Stimulated activated CD8-positive, alpha-beta memory T cell treated with anti-CD3 and anti-CD28 coated beads, Interleukin-4, amount 100 ng/mL, for 1 hour (primary cell): ENCODE measurements around the gene C1orf35.

ENCODE experiments used
- DNase-seq, 2 donors: peaks; one replicate each; pipeline ENCODE4 v3.0.0-alpha.2; 2020; ENCODE audit warnings: low read depth in 2 of 2, low spot score in 1 of 2

C1orf35 gene

DNA sequence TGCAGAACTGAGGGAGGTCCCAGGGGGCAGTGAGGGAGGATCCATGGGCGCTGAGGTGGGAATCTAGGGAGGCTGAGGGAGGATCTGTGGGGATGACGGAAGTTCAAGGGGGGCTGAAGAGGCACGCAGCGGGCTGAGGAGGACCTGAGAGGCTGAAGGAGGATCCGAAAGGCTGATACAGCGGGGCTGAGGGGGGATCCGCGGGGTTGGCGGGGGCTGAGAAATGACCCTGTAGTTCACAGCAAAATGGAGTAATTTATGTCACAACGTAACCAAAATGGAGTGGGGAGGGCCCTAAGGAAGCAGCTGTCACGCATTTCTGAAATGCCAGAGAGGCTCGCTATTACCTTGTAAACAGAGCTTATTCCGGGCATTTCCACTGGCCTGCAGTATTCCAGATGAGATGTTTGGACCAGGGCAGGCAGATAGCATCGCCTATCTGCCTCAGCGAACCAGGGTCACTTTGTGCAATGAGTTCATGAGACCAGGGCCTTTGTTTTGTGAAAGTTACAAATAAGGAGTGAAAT, 6.9 kb upstream of the C1orf35 start:
- DNase-seq, result no peak

DNA sequence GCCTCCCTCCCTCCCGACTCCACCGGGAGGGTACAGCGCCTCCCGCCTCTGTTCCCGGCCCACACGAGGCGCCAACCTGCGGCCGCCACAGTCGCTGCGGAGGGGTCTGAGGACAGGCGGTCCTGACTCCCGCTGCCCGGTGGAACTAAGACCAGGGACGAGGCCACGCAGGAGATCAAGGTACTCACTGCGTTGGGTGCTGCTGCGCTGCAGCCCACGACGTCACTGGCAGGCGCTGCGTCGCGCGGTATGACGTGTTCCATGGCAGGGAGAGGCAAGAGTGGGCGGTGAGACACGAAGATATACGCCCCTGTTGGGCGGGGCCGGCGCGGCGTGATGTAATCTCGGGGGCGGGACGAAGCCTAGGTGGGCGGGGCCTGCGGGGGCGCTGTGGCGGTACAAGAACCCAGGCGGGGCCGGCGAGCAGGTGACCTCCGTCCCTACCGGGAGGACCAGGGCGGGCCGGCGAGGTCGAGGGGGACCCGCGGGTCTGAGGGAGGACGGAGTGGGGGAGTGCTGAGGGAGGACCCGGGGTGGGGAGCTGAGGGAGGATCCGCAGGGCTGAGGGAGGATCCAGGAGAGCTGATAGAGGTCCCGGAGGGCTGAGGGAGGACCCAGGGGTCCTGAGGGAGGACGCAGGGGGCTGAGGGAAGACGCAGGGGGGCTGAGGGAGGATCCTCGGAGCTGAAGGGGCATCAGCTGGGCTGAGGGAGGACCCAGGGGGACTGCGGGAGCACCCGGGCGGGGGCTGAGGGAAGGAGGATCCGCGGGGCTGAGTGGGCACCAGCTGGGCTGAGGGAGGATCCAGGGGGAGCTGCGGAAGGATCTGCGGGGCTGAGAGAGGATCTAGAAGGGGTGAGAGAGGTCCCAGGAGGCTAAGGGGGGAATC, 6.2 kb upstream of the C1orf35 start, which contains the start of gene MRPL55:
Gene MRPL55 (minus strand): TSS at position 227 of the 889 bp plus-strand sequence. CDS start 1,039 bp downstream, outside the sequence.
- DNase-seq, result peak; percentile 98 to 100

DNA sequence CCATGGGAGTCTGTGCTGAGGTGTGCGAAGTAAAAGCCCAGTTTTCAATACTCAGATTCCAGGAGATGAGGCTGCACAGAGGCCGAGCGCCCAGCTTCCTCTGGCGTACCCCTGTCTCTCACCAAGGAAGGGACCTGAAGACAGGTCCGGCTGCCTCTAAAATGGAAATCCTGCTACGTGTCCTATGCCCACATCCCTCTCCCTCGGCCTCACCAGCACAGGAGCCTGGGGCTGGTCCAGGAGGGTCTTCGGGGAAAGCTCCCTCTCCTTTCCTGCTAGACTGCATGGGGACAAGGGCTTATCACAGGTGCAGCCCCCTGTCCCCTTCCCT, 5.6 kb upstream of the C1orf35 start:
- DNase-seq, result no peak

DNA sequence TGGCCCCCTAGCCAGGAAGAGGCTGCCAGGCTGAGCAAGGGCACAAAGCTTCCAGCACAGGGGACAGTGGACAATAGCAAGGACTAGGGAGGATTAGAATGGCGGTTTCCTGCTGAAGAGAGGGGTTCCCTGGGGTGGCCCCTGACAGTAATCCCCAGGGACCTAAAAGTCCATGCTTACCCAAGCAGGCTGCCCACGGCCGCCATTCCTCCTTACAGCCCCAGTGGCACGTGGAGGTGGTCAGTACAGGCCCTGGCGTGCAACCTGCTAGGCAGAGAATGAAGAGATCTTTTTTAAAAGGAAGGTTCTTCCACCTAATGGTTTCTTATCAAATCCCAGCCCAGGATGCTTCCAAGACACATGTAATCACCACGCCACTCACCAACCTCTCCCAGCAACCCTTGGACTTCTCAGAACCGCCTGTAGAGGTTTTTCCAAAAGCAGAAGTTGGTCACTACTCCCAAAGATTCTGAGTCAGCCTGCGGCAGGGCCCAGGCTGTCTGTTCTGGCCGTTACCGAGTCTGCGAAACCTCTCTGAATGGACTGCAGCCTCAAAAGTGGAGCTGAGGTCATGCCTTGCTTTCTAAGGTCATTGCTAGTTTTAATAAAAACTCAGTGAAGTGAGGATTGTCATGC, 5.0 kb upstream of the C1orf35 start:
- DNase-seq, result no peak

DNA sequence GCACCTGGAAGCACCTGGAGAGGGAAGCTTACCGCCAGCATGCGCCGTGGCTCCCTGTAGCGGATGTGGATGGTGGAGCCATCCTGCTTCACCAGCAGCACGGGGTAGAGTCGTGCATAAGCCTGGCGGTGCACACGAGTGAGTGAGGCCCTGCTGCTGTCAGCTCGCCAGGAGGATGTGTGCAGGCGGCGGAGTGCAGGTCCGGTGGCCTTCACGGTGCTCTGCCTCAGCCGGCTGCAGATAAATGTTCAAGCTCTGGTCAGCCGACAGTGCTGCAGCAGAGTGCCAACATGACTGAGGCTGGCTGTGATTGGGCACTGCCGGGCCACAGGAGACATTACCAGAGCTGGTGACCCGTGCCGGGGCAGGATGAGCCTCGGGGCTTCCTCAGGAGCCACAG, 4.5 kb upstream of the C1orf35 start:
- no peak for DNase-seq

DNA sequence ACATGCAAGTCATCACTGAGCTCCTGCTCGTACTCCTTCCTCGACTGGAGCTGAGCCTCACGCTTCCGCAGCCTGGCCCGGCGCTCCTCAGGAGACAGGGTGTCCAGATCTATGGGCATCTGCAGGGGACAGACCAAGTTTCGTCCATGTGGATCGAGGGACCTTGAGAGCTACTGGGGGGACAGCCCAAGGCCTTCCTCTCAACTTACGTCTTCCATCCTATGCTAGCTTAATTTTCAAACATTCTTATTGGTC, 3.6 kb upstream of the C1orf35 start:
- no peak for DNase-seq

DNA sequence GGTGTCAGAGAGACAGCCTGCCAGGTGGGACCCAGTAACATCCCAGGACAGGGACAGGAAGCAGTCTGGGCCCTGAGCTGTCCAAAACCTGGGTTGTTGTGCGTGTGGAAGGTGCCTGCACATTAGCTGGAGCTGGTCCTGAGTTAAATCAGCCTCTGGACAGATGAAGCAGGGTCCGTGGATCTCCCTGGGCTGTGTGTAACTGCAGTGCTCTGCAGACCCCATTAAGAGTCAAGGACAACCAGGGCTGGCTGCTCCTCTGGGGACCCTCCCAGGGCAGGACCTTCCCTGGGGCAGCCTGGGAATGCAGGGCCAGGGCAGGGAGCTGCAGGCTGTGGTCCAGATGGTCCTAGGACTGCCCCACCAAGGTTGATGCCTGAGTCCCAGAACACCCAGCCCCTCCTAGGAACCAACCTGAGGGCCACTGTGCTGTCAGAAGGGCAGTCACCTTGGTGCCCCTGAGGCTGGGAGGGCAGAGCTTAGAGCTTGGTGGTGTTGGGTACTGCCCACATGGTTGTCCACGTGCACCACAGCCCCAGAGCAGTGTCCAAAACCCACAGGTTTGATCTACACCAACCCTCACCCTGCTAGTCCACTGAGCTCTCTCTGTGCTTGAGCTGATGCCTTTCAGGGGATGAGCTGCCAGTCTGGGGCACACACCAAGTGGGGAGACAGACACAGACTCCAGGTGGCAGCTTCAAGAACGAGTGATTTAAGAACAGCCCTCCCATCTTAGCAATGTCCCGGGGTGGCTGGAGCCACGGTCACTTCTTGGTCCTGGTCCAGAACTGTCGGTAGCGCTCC, 3.1 kb upstream of the C1orf35 start:
- no peak for DNase-seq

DNA sequence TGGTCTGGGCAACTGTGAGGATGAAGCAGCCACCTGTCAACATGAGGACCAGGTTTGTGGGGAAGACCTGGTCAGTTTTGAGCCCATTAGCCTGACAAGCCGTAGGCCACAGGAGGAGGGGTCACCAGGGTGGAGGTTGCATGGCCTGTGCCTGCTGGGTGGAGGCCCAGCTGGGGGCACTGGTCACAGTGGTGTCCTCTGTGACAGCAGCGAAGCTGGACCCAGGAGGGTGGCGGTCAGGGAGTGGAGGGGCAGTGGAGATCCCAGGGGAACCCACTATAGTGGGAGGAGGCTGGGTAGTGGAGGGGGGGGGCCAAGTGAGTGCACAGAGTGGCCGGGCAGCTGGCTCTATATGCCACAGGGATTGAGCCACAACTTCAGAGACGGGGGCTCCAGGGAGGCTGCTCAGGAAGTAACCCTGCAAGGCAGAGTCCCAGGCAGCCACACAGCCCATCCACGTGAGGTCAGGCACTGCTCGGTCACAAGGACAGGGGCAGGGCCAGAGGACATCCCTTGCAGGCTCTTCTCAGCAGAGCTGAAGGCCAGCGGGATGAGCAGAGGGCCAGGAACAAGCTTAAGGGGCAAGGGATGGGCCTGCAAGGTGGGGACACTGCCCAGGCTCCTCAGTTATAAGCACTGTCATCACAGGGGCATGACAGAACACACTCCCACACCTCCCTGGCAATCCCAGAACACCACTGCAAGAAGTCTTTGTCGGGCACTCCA, 2.3 kb upstream of the C1orf35 start:
- DNase-seq, result no peak

DNA sequence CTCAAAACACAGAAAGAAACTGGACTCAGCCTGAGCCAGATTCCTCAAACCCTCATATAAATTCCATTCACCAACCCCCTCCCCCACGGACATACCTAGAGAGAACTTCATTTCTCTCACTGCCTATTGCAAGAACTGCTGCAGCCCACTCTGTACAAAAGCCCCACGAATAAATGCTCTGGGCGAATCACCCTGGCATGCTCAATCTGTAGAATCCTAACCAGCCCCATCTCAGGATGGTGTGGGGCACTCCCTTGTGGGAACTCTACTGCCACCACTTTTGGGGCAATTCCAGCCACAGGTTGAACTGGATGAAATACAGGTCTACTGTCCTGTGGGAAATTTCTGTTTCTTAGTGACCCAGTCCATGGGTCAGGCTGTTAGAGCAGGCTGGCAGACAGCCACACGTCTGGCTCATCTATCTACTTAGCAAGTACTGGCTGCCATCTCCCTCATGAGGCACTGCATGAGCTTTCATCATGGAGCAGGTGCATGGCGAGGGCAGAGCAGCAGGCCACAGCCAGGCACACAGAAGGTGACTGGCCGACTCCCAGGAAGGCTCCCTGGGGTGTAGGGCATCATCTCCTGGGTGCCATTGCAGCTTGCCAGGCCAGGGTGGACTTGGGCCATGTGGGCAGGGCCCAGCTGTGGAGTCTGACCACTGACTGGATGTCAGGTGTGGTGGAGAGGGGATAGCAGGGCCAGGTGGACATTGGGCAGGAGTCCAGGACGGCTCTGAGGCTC, 1.6 kb upstream of the C1orf35 start:
- no peak for DNase-seq

DNA sequence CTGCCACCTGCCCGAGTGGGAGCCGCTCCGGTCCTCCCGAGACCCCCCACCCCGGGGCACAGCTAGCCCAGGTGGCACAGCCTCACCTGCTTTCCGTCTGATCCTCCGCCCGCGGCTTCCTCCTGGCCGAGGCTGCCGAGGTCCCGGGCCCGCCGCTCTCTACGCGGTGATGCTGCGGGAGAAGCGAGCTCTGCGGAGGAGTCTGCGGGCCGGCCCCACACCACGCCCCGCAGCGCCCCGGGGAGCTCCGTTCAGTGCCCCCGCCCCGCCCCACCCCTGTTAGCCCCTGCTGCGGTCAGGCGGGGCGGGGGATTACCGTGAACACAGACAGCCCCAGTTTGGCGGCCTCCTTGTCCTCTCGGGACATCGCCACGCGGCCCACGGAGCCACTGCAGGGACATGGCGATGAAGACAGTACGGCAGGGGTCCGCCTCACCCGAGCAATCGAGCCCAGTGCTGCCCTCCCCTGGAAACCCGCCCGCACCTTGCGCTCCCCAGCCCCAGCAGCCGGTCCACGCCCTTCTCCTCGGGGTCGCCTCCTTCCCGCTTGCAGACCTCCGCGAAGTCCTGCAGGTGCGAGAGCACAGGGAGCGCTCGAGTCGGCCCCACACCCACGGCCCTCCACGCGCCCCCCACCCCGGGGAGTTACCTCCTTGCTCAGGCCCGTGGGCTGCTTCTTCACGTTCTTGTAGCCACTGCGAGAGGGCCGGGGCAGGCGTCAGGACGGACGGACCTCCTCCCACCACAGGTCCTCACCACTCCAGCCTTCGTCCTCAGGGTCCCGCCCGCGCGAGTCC, 933 bp downstream of the C1orf35 start:
- no peak for DNase-seq

DNA sequence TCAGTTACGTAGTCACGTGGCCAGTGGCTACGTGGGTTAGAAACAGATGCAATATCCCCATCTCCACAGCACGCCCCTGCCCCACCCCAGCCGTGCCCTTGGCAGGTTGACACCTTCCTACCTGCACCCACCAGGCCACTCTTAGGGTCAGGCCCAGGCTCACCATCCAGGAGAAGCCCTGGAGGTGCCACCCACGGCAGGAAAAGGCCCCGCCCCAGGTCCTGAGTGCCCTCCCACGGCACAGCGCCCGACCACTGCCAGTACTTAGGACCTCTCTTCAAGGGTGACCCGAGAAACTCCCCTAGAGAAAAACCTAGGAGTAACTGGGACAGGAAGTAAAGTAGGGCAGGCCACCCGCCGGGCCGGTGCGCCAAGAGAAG, 1.5 kb downstream of the C1orf35 start:
- DNase-seq, result no peak

DNA sequence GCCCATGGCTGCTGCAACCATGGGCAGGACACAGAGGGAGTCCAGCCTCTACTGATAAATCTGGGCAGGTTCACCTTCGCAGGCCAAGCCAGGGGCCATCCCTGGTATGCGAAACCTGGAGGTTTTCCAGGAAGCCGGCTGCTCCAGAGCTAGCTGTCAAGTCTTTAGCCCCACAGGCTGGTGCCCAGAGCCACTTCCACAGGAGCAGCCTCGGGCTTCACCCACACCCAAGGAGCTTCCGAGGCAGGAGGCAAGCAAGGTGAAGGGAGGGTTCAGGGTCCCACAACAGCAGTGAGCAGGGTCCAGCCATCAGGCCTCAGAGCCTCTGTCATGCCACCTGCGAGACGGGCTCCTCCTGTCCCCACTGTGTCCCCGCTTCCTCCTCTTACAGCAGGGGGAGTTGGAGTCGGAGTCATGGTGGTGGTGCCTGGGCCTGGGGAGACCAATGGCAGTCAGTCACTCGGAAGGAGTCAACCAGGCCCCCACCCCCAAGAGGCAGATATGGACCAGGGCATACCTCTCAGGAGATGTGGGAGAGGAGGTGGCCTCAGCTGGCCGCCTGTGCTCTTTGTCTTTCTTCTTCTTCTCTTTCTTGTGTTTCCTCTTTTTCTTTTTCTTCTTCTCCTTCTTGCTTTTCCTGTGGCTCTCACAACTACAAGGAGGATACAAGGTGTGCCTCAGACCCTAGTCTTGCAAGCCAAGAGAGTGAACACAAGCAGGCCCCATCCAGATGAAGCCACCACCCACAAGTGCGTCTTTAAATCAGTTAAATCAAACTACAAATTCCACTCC, 2.1 kb downstream of the C1orf35 start:
- no peak for DNase-seq

DNA sequence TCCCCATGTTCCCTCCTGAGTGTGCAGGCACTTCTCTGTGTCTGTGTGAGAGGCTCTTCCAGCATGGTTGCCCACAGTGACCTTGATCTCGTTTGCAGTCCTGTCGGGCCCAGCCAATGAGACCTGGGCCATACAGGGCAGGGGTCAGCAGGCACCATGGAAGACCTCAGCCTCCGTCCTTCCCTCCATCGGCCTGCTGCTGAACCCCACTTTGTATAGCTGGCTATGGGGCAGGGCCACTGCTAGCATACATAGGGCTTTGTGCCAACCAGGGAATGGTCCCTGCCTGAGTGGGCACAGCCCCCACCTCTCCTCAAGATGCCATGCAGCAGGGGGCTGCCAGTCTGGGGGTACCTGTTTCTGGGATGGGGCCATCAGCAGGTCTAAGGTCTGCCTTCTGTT, 3.8 kb downstream of the C1orf35 start:
- no peak for DNase-seq

DNA sequence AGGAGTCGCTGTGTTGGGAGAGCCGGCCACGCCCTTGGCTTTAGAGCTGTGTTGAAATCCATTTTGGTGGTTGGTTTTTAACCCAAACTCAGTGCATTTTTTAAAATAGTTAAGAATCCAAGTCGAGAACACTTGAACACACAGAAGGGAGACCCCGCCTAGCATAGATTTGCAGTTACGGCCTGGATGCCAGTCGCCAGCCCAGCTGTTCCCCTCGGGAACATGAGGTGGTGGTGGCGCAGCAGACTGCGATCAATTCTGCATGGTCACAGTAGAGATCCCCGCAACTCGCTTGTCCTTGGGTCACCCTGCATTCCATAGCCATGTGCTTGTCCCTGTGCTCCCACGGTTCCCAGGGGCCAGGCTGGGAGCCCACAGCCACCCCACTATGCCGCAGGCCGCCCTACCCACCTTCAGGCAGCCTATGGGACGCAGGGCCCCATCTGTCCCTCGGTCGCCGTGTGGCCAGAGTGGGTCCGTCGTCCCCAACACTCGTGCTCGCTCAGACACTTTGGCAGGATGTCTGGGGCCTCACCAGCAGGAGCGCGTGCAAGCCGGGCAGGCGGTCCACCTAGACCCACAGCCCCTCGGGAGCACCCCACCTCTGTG, 4.7 kb downstream of the C1orf35 start:
- DNase-seq, result no peak

DNA sequence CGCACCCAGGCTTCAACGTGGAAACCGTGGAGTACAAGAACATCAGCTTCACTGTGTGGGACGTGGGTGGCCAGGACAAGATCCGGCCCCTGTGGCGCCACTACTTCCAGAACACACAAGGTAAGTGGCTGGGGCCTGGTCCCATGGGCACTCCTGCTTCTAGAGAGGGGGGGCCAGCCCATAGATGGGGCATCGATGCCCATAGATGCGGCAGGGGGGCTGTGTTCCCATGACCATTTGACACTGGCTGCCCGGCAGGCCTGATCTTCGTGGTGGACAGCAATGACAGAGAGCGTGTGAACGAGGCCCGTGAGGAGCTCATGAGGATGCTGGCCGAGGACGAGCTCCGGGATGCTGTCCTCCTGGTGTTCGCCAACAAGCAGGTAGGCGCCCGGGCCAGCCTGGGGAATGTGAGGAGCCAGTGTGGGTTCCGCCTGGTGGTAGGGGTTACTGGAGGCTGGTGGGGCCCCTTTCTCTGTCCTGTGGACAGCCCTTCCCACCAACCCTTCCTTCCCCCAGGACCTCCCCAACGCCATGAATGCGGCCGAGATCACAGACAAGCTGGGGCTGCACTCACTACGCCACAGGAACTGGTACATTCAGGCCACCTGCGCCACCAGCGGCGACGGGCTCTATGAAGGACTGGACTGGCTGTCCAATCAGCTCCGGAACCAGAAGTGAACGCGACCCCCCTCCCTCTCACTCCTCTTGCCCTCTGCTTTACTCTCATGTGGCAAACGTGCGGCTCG, 5.6 kb downstream of the C1orf35 start:
- DNase-seq, result no peak

DNA sequence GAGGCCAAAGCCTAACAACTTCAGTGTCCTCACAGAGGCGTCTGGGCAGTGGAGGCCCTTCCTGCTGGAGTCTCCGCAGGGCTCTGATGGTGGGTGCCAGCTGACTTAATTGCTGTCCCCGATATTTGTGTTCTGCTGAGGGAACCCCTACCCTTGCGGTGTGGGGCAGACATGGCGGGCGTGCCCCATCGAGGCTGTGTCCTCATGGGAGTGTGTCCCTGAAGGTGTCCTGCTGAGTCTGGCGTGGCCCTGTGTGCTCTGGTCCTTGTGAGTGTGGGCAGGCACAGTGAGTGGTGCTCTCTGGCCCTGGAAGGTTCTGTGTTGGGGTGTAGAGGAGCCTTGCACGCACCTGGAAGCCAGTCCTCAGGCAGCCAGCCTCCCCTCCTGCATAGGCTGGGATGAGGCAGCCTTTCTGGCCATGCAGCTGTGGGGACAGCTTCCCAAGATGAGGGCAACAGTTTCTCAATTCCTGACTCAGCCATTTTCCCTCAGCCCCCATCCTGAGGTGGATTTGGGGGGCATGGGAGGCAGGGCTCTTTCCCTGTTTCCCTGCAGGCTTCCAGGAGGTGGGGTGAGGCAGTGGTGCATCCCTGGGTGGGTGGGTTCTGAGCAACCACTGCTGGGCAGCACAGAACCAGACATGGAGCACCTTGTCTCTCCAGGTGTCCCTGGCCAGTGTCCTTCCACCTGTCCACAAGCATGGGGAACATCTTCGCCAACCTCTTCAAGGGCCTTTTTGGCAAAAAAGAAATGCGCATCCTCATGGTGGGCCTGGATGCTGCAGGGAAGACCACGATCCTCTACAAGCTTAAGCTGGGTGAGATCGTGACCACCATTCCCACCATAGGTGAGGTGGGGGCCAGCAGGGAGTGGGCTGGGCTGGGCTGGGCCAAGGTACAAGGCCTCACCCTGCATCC, 6.5 kb downstream of the C1orf35 start:
- no peak for DNase-seq

DNA sequence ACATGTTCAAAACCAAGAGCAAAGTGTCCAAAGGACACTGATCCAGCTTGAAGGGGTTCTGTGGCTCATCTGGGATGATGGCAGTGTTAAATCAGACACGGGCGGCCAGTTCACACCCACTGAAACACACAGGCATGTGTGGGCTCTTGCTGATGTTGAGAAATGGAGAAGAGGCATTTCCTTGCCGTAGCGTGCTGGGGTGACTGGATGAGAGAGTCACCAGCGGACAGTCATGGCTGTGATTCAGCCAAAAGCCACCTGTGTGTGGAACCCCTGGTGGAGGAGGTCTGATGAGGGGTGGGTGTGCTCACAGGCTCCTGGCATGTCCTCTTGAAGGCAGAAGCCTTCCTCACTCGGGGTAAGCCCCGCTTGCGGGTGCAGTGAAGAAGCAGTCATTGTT, 7.2 kb downstream of the C1orf35 start:
- no peak for DNase-seq
